HG03354 (cell line): Measurements from ENCODE around the gene AURKAIP1.

ENCODE experiments used
- ATAC-seq: cut with Tn5 transposase; IDR thresholded peaks from one replicate; pipeline ENCODE4 v1.9.1; 2021; ENCODE audit warnings: mild to moderate bottlenecking; ENCODE audit not compliant: unreplicated experiment, poor library complexity, severe bottlenecking

Gene AURKAIP1

DNA sequence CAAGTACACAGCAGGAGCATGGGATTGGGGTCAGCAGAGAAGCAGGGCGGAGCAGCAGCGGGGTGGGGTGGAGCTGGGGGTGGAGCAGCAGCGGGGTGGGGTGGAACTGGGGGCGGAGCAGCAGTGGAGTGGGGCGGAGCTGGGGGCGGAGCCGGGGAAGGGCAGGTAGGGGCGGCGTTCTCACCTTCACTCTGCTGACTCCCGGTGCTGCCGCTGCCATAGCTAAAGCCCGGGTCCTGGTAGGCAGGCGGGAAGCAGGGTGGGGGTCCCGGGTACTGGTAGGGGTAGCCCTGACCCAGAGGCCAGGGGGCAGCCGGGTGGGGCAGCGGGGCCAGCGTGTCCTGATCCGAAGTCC is 37.2 kb downstream of the AURKAIP1 start:
- no peak for ATAC-seq

DNA sequence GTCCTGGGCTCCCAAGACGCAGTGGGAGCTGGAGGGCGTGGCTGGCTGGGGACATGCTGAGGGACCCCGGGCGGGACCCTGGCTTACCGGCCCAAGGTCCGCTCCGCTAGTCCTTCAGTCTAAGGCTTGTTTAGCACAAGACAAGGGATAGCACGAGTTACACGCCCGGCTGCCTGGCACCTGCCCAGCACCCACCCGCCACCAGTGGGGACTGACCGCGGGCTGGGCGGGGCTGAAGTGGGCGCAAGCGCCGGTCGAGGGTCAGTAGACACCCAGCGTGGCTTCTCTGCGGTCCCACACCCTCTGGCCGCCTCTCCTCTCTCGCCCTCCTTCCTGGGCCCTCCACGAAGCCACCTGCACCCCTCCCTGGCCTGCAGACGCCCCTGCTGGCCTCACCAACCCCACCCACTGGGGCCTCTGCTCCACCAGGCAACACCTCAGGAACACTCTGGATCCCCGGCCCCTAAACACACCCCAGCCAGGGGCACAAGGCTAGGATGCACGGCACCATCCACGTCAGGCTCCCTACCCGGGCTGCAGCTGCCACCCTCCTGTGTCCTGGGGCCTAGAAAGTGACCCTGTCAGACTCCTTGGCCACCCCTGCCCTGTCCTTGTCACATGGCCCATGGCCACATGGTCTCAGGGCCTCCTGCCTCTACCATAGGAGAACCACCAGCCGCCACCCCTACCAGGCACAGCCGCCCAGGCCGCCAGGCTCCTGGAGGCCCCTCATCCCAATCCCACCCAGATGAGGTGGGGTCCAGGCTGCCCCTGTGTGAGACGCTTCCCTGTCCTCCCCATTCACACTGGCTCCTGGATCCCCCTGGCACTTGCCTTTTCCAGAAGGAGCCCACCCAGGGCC is 37.8 kb downstream of the AURKAIP1 start:
- no peak for ATAC-seq

DNA sequence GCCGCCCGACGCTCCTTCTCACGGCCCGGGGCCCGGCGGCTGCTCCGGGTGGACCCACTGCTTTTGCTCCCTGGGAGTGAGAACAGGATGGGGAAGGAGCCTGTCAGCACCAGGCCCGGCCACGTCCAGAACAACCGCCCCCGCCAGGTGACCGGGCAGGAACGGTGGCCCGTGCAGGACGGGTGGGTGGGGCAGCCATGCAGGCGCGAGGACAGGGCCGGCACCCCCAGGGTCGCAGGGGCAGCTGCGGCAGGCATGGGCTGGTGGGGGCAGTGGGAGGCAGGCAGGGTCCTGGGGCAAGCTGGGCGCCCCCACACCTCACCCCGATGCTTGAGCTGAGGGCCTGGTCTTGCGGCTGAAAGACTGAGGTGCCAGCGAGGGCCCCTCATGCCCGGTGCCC is 38.6 kb downstream of the AURKAIP1 start:
- no peak for ATAC-seq

DNA sequence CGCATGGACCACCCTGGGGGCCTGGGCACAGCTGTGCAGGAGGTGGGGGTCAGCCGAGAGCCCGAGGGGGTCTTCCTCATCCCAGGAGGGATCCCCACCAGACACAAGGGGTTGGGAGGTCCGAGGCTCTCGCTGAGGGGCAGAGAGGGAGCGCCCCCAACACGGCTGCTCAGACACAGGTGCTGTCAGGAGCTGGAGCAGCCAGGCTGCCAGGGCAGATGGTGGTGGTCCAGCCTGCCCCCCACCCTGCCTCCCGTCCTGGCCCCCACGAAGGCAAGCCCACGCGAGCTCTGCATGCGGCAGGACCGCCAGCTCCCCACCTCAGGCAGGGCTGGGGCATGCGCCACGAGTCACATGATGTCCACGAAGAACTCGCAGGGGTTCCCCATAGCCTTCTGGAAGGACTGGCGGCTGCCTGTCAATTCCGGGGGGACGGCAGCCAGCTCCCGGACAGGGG is 39.2 kb downstream of the AURKAIP1 start:
- no peak for ATAC-seq

DNA sequence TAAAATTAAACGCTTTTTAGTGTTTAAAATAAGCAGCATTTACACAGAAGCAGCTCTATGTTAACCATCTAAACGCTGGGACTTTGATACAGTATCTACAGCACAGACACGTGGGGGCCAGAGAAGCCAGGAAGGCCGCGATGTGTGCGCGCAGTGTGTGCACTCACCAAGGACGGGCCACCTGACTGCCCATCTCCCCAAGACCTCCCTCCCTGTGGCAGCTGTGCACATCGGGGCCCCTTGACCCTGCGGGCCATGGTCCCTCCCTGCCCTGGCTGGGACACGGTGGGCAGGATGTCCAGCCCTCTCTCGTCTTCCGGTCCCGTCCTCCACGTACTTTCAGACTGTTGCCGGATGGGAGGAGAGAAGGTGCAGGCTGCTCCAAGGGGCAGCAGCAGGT is 39.7 kb downstream of the AURKAIP1 start:
- ATAC-seq = no peak

DNA sequence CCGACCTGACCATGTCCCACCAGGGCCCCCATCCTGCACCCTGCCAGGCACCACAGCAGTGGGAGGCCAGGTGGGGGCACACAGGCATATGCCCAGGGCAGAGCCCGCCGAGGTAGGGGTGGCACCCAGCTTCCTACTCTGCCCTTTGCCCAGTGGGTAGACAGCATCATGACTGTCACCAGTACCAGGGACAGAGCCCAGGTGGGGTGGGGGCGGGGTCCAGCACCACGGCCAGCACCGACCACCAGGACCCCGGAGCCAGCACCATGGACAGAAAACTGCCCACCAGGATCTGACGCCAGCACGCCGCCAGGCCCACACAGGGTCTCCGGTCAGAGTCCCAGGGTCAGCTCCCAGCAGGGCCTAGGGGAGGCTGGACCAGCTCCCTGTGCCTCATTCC is 40.2 kb downstream of the AURKAIP1 start:
- ATAC-seq = no peak

DNA sequence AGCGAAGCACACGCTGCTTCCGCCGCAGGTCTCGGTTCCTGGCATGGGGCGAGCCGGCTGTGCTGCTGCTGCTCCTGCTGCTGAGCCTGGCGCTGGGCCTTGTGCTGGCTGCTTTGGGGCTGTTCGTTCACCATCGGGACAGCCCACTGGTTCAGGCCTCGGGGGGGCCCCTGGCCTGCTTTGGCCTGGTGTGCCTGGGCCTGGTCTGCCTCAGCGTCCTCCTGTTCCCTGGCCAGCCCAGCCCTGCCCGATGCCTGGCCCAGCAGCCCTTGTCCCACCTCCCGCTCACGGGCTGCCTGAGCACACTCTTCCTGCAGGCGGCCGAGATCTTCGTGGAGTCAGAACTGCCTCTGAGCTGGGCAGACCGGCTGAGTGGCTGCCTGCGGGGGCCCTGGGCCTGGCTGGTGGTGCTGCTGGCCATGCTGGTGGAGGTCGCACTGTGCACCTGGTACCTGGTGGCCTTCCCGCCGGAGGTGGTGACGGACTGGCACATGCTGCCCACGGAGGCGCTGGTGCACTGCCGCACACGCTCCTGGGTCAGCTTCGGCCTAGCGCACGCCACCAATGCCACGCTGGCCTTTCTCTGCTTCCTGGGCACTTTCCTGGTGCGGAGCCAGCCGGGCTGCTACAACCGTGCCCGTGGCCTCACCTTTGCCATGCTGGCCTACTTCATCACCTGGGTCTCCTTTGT is 41.3 kb downstream of the AURKAIP1 start:
- no peak for ATAC-seq

DNA sequence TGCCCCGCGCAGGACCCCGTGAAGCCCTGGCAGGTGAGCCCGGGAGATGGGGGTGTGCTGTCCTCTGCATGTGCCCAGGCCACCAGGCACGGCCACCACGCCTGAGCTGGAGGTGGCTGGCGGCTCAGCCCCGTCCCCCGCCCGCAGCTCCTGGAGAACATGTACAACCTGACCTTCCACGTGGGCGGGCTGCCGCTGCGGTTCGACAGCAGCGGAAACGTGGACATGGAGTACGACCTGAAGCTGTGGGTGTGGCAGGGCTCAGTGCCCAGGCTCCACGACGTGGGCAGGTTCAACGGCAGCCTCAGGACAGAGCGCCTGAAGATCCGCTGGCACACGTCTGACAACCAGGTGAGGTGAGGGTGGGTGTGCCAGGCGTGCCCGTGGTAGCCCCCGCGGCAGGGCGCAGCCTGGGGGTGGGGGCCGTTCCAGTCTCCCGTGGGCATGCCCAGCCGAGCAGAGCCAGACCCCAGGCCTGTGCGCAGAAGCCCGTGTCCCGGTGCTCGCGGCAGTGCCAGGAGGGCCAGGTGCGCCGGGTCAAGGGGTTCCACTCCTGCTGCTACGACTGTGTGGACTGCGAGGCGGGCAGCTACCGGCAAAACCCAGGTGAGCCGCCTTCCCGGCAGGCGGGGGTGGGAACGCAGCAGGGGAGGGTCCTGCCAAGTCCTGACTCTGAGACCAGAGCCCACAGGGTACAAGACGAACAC is 42.1 kb downstream of the AURKAIP1 start:
- ATAC-seq = no peak

DNA sequence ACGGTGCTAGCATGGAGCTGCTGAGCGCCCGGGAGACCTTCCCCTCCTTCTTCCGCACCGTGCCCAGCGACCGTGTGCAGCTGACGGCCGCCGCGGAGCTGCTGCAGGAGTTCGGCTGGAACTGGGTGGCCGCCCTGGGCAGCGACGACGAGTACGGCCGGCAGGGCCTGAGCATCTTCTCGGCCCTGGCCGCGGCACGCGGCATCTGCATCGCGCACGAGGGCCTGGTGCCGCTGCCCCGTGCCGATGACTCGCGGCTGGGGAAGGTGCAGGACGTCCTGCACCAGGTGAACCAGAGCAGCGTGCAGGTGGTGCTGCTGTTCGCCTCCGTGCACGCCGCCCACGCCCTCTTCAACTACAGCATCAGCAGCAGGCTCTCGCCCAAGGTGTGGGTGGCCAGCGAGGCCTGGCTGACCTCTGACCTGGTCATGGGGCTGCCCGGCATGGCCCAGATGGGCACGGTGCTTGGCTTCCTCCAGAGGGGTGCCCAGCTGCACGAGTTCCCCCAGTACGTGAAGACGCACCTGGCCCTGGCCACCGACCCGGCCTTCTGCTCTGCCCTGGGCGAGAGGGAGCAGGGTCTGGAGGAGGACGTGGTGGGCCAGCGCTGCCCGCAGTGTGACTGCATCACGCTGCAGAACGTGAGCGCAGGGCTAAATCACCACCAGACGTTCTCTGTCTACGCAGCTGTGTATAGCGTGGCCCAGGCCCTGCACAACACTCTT is 42.8 kb downstream of the AURKAIP1 start:
- no peak for ATAC-seq

DNA sequence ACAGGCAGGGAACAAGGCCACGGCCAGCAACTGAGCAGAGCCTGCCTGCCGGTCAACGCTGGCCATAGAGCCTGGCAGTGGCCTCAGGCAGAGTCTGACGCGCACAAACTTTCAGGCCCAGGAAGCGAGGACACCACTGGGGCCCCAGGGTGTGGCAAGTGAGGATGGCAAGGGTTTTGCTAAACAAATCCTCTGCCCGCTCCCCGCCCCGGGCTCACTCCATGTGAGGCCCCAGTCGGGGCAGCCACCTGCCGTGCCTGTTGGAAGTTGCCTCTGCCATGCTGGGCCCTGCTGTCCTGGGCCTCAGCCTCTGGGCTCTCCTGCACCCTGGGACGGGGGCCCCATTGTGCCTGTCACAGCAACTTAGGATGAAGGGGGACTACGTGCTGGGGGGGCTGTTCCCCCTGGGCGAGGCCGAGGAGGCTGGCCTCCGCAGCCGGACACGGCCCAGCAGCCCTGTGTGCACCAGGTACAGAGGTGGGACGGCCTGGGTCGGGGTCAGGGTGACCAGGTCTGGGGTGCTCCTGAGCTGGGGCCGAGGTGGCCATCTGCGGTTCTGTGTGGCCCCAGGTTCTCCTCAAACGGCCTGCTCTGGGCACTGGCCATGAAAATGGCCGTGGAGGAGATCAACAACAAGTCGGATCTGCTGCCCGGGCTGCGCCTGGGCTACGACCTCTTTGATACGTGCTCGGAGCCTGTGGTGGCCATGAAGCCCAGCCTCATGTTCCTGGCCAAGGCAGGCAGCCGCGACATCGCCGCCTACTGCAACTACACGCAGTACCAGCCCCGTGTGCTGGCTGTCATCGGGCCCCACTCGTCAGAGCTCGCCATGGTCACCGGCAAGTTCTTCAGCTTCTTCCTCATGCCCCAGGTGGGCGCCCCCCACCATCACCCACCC is 43.7 kb downstream of the AURKAIP1 start, which contains the start of gene TAS1R3:
TSS of gene TAS1R3 (plus strand) at position 213 of the 898 bp plus-strand sequence. CDS start at position 279, 66 bp downstream.
- no peak for ATAC-seq

DNA sequence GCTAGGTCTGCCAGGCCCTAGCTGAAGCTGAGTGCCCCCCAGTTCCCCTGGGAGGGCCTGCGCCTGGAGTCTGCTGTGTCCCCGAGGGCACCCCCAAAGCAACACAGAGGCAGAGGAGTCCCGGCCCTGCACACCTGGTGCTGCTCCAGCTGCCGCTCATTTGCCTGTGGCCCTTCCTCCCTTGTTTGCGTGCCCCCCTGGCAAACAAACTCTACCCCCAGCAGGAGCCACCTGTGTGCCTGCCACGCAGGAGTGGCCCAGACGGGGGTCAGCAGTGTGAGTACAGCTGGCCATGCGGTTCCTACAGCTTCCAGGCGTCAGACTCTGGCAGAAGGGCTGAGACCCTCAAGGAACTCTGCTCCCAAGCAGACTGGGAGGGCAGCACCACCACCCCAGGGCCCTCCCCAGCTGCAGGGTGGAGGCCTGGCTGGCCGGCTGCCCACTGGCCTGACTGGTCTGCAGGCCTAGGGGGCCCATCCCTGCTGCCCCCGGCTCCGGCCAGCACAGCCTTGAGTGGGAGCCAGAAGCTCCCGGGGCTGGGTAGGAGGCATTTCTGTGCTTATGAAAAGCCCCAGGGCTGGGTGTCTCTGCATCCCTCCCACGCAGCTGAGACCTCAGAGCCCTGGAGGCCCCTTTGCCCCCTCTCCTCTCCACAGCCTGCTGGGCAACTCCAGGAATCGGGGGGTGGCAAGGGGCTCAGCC is 44.5 kb downstream of the AURKAIP1 start:
- ATAC-seq = no peak

DNA sequence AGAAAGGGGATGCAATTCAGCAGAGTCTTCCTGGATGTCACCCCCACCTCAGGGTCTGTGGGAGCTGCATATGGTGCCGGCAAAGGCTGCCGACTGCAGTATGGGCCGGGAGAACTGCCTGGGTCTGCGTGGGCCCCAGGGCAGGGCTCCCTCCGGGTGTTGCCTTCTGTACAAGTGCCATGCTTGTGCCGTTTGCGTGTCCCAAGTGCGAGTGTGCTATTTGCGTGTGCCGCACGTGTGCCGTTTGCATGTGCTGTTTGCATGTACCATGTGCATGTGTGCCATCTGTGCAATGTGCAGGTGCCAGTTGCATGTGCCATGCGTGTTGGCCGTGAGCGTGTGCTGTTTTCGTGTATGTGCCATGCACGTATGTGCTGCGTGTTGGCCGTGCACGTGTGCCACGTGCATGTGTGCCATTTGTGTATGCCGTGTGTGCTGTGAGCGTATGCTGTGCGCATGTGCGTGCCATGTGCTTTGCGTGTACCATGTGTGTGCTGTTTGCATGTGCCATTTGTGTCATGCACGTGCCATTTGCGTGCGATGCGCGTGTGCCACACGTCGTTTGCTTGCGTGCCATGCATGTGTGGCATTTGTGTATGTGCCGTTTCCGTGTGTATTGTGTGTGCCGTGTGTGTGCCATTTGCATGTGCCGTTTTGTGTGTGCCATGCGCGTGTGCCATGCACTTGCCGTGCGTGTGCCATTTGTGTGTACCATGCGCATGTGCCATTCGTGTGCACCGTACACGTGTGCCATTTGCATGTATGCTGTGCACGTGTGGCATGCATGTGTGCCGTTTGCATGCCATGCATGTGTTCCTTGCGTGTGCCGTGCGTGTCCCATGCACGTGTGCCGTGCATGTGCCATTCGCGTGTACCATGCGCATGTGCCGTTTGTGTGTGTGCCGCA is 45.5 kb downstream of the AURKAIP1 start:
- ATAC-seq = no peak

DNA sequence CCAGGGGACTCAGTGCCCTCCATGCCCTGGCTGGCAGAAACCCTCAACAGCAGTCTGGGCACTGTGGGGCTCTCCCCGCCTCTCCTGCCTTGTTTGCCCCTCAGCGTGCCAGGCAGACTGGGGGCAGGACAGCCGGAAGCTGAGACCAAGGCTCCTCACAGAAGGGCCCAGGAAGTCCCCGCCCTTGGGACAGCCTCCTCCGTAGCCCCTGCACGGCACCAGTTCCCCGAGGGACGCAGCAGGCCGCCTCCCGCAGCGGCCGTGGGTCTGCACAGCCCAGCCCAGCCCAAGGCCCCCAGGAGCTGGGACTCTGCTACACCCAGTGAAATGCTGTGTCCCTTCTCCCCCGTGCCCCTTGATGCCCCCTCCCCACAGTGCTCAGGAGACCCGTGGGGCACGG is 46.8 kb downstream of the AURKAIP1 start:
- no peak for ATAC-seq

DNA sequence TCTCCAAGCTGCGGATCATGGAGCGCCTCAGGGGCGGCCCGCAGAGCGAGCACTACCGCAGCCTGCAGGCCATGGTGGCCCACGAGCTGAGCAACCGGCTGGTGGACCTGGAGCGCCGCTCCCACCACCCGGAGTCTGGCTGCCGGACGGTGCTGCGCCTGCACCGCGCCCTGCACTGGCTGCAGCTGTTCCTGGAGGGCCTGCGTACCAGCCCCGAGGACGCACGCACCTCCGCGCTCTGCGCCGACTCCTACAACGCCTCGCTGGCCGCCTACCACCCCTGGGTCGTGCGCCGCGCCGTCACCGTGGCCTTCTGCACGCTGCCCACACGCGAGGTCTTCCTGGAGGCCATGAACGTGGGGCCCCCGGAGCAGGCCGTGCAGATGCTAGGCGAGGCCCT is 47.7 kb downstream of the AURKAIP1 start:
- ATAC-seq = no peak

DNA sequence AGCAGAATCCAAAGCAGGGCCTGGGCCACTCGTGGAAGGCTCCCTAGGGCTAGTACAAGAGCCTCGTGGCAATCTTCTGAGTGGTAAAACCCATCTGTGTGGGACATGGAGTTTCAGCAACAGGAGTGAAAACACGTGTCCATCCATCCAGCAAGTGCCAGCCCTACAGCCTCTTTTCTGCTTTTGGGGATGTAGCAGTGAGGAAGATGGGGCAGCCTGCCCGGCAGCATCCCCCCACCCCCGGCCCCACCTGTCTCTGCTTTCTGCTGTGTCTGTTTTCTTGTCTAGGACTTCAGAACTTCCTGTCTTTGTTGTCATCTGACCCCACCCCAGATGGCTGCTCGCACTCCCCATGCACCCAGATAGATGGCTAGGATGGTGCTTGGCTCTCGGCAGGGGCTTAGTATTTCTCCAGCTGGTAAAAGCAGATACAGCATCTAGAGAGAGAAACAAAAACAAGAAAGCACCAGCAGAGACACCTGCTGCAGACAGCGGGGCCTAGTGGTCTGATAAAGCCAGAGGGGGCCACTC is 48.9 kb downstream of the AURKAIP1 start:
- no peak for ATAC-seq

DNA sequence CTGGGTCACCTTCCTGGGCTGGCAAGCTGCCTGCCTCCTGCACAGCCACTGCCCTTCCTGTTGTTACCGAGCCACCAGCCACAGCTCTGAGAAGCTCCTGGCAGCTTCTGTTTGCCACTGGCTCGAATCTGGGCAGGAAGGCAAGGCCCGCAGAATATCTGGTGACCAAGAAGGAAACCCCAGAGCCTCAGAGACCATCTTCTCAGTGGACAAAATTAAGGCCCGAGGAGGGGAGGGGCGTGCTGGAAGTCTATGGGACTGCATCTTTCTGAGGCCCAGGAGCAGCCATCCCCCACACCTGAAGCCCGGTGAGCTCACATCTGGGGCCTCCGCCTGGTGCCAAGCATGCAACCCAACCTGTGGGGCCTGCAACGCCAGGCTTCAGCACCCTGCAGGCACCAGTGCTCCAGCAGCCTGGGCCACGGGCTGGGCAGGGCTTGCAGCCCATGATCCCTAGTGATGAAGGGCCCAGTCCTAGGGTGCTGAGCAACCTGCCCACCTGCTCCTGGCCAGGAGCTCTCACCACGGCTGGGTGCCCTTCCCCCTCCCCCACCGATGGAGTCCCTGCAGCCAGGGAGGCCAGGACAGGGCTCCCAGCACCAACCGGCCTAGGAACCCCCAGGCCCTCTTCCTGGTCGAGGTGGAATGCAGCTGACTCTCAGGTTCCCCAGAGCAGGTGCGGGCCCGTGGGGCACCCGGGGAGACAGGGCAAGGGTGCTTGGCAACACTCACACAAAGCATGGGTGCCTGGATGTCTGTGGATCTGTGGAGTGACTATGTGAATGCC is 49.5 kb downstream of the AURKAIP1 start:
- ATAC-seq = no peak
